HG03135 (cell line): ENCODE data around the gene PDE11A.
"Not testable (repeated sequence)": the region's sequence is repeated elsewhere in the genome, so short reads cannot be mapped to it uniquely, and the experiment has no call there.

Source experiments
- ATAC-seq: cut with Tn5 transposase; IDR thresholded peaks from one replicate; pipeline ENCODE4 v1.9.1; 2021; ENCODE audit warnings: mild to moderate bottlenecking, moderate library complexity; ENCODE audit not compliant: unreplicated experiment

Gene PDE11A

GRCh38 chr2:177830881-177831386 lies 241.6 kb downstream of the PDE11A start:
- ATAC-seq = no peak

- ATAC-seq = no peak
Measured at GRCh38 chr2:177828557-177828956, 244.0 kb downstream of the PDE11A start.

- ATAC-seq = no peak
Measured at GRCh38 chr2:177826897-177827296, 245.7 kb downstream of the PDE11A start.

- no peak for ATAC-seq
Measured at GRCh38 chr2:177822941-177823340, 249.6 kb downstream of the PDE11A start.

- ATAC-seq = no peak
Measured at GRCh38 chr2:177818412-177818811, 254.2 kb downstream of the PDE11A start.

- ATAC-seq = no peak
Measured at GRCh38 chr2:177817300-177817699, 255.3 kb downstream of the PDE11A start.

- no peak for ATAC-seq
Measured at GRCh38 chr2:177816766-177817165, 255.8 kb downstream of the PDE11A start.

- no peak for ATAC-seq
Measured at GRCh38 chr2:177812713-177813396, 259.7 kb downstream of the PDE11A start.

- no peak for ATAC-seq
Measured at GRCh38 chr2:177810906-177811305, 261.7 kb downstream of the PDE11A start.

GRCh38 chr2:177808984-177809809 lies 263.4 kb downstream of the PDE11A start:
- ATAC-seq = no peak

GRCh38 chr2:177806025-177806424 lies 266.6 kb downstream of the PDE11A start:
- ATAC-seq = no peak

GRCh38 chr2:177799531-177799930 lies 273.0 kb downstream of the PDE11A start:
- no peak for ATAC-seq

- no peak for ATAC-seq
Measured at GRCh38 chr2:177797808-177798207, 274.8 kb downstream of the PDE11A start.

- no peak for ATAC-seq
Measured at GRCh38 chr2:177796654-177797415, 275.7 kb downstream of the PDE11A start.

GRCh38 chr2:177796011-177796410 lies 276.6 kb downstream of the PDE11A start:
- ATAC-seq = no peak

- not testable (repeated sequence) for ATAC-seq
Measured at GRCh38 chr2:177785143-177785542, 287.4 kb downstream of the PDE11A start.

- ATAC-seq = no peak
Measured at GRCh38 chr2:177784745-177785067, 287.9 kb downstream of the PDE11A start.

- peak; percentile 92 for ATAC-seq
Measured at GRCh38 chr2:177783835-177784744, 288.5 kb downstream of the PDE11A start.

GRCh38 chr2:177783091-177783490 lies 289.5 kb downstream of the PDE11A start:
- no peak for ATAC-seq

GRCh38 chr2:177782613-177783012 lies 290.0 kb downstream of the PDE11A start:
- ATAC-seq = no peak
